Spleen (tissue), 11 donors: ENCODE measurements around the gene TRAPPC6A. TPM values are rescaled to one million over a fixed set of nuclear protein-coding genes. Genes with fewer than 3 reads are reported as not detected.
A peak's percentile ranks its signal among the peaks of the same experiment; 100 is the strongest.

ENCODE experiments used
- DNase-seq: peaks from one replicate; pipeline ENCODE4 v3.0.0-alpha.2; 2020
- H3K27ac ChIP-seq, 8 donors: fragments of 200-600 bp; sonication (generic) in 7 of 8; 1 replicate in 4 of 8; 2 replicates in 4 of 8; pipeline versions ENCODE4 v1.5.0 to v1.8.0; 2016 to 2021; ENCODE audit warnings: inconsistent platforms in 4 of 8, mild to moderate bottlenecking in 4 of 8, moderate library complexity in 1 of 8
- H3K27me3 ChIP-seq, 7 donors: fragments of 200-600 bp; sonication (generic) in 6 of 7; replicated peaks in 1 of 7; 1 replicate in 4 of 7; 2 replicates in 3 of 7; pipeline versions ENCODE4 v1.5.0 to v1.8.0; 2016 to 2021; ENCODE audit warnings: inconsistent platforms in 3 of 7, mild to moderate bottlenecking in 1 of 7
- H3K36me3 ChIP-seq, 6 donors: fragments of 200-600 bp; sonication (generic) in 5 of 6; 1 replicate in 4 of 6; 2 replicates in 2 of 6; pipeline versions ENCODE4 v1.5.0 to v1.8.0; 2016 to 2021; ENCODE audit warnings: inconsistent platforms in 2 of 6
- H3K4me1 ChIP-seq, 6 donors: fragments of 200-600 bp; sonication (generic) in 5 of 6; 1 replicate in 3 of 6; 2 replicates in 3 of 6; pipeline versions ENCODE4 v1.5.0 to v1.8.0; 2016 to 2021; ENCODE audit warnings: inconsistent platforms in 3 of 6
- H3K4me3 ChIP-seq, 8 donors: fragments of 200-600 bp; sonication (generic) in 7 of 8; 1 replicate in 4 of 8; 2 replicates in 4 of 8; pipeline versions ENCODE4 v1.5.0 to v1.8.0; 2016 to 2021; ENCODE audit warnings: inconsistent platforms in 4 of 8, mild to moderate bottlenecking in 4 of 8, moderate library complexity in 2 of 8
- H3K9me3 ChIP-seq, 8 donors: fragments of 200-600 bp; sonication (generic) in 7 of 8; 1 replicate in 4 of 8; 2 replicates in 4 of 8; pipeline versions ENCODE4 v1.5.0 to v1.8.0; 2016 to 2021; ENCODE audit warnings: inconsistent platforms in 4 of 8
- CTCF ChIP-seq, 11 experiments: fragments of 200-600 bp in 7 of 11; fragments of 450-650 bp in 4 of 11; sonication (generic) in 4 of 11; IDR thresholded peaks in 8 of 11; conservative IDR thresholded peaks in 3 of 11; 1 replicate in 7 of 11; 2 replicates in 4 of 11; pipeline versions ENCODE4 v1.4.0 to v1.8.0; 2016 to 2021; ENCODE audit warnings: antibody characterized with exemption in 11 of 11, inconsistent platforms in 4 of 11, mild to moderate bottlenecking in 1 of 11
- POLR2A ChIP-seq, 3 donors: fragments of 450-650 bp; IDR thresholded peaks; one replicate each; pipeline ENCODE4 v1.5.1; 2017; ENCODE audit warnings: antibody characterized with exemption in 3 of 3, mild to moderate bottlenecking in 1 of 3
- POLR2AphosphoS5 ChIP-seq, 3 donors: sonication (generic); formaldehyde crosslinking; IDR thresholded peaks; one replicate each; pipeline ENCODE4 v1.5.1; 2017; ENCODE audit warnings: antibody characterized with exemption in 3 of 3
- WGBS, 5 donors: extraction: QIAGEN DNeasy Blood & Tissue Kit in 3 of 5; methylation state at CpG; one replicate each; pipeline versions ENCODE4 v1.1.5 to v1.1.7; 2013 to 2018; 5-methylcytosine and 5-hydroxymethylcytosine counted together
- intact Hi-C: fragments of 100-400 bp; cut with DNase I; formaldehyde crosslinking; loops from one replicate; pipeline ENCODE4 v1.15.0; 2023; ENCODE audit warnings: low total_unique reads
- polyA plus RNA-seq, 3 donors: library from polyadenylated mRNA; stranded (reverse); fragments of 200-250 nt; gene quantifications; one replicate each; pipeline ENCODE4 v1.2.1, GENCODE V29; 2013
- total RNA-seq, 7 donors: library from RNA; depleted of rRNA in 3 of 7; stranded (reverse); fragments of >200 nt in 3 of 7; fragmentation: NEBNext Ultra II Directional in 4 of 7; extraction: Animal tissue kit (Norgen Biotek cat#: 25700) in 4 of 7; gene quantifications; one replicate each; pipeline versions ENCODE4 v1.1.0 to v1.2.1, GENCODE V29; 2016 to 2021
- donor health status: healthy with polysubstance abuse.
- donor health status: DM: no; HTN: no; CAD: no; lungs with moderate emphysema.
- donor health status: DM: no; HTN: no; CAD: no.
- donor health status: Bipolar disorder and iron deficiency.
- donor health status: healthy.
- donor health status: DM: no; HTN: no; CAD: no.
- donor health status: DM: yes; HTN: yes; CAD: no.

The TRAPPC6A gene
- total and polyA plus RNA-seq, 10 donors, result 25.9 to 109 (median 39.8) TPM

GRCh38 chr19:45206328-45206727 is 28.3 kb upstream of the TRAPPC6A start:
- DNase-seq, result no peak
- H3K4me1 ChIP-seq, result peaks cover 0 to 20% (median 8%) of the 10 kb centered on the region in 6 donors
- intact Hi-C loops, result no loop called here
- H3K27ac ChIP-seq, result no peak overlapping the region
- no peak overlapping the region for H3K4me3 ChIP-seq
- WGBS, 5 donors, result 88 to 99% (median 93%) methylated on average over 3 of the region's 3 CpGs
- peaks cover 0 to 3% (median 0%) of the 10 kb centered on the region in 6 donors for H3K36me3 ChIP-seq
- H3K9me3 ChIP-seq, result no peaks in the 10 kb centered on the region
- H3K27me3 ChIP-seq, result peaks cover 0 to 10% (median 0%) of the 10 kb centered on the region in 7 donors
- no peak for TF ChIP-seq CTCF (IDR thresholded peaks at IDR 0.05 in 8 of 11, conservative IDR thresholded peaks at IDR 0.05 in 3 of 11)
- no peak for TF ChIP-seq POLR2AphosphoS5 (IDR thresholded peaks at IDR 0.05)
- TF ChIP-seq POLR2A (IDR thresholded peaks at IDR 0.05), result no peak

- 82 to 91% (median 86%) methylated on average over 12 of the region's 12 CpGs for WGBS, 5 donors
- DNase-seq, result no peak
- peaks cover 0 to 14% (median 5%) of the 10 kb centered on the region in 6 donors for H3K4me1 ChIP-seq
- peaks cover 0 to 3% (median 0%) of the 10 kb centered on the region in 6 donors for H3K36me3 ChIP-seq
- no peak overlapping the region for H3K4me3 ChIP-seq
- peaks cover 0 to 5% (median 0%) of the 10 kb centered on the region in 7 donors for H3K27me3 ChIP-seq
- H3K9me3 ChIP-seq, result no peaks in the 10 kb centered on the region
- TF ChIP-seq POLR2A (IDR thresholded peaks at IDR 0.05) (no peak), CTCF (IDR thresholded peaks at IDR 0.05 in 8 of 11, conservative IDR thresholded peaks at IDR 0.05 in 3 of 11) (no peak), POLR2AphosphoS5 (IDR thresholded peaks at IDR 0.05) (no peak)
- H3K27ac ChIP-seq, result no peak overlapping the region
- intact Hi-C loops, result no loop called here
These were observed 27.8 kb upstream of the TRAPPC6A start for GRCh38 chr19:45205810-45206209.

- DNase-seq, result no peak
- peaks cover 0 to 10% (median 0%) of the 10 kb centered on the region in 6 donors for H3K4me1 ChIP-seq
- intact Hi-C loops, result no loop called here
- H3K4me3 ChIP-seq, result no peak overlapping the region
- H3K27ac ChIP-seq, result peak overlapping the region in 5 of 8 donors; percentile 33 to 47 (median 37)
- no peaks in the 10 kb centered on the region for H3K9me3 ChIP-seq
- H3K27me3 ChIP-seq, result no peaks in the 10 kb centered on the region
- WGBS, 5 donors, result 76 to 90% (median 82%) methylated on average over 6 of the region's 6 CpGs
- TF ChIP-seq CTCF (IDR thresholded peaks at IDR 0.05 in 8 of 11, conservative IDR thresholded peaks at IDR 0.05 in 3 of 11), result no peak
- no peak for TF ChIP-seq POLR2AphosphoS5 (IDR thresholded peaks at IDR 0.05)
- no peak for TF ChIP-seq POLR2A (IDR thresholded peaks at IDR 0.05)
- peaks cover 0 to 3% (median 0%) of the 10 kb centered on the region in 6 donors for H3K36me3 ChIP-seq
These were observed 24.6 kb upstream of the TRAPPC6A start for GRCh38 chr19:45202637-45203036.

- TF ChIP-seq CTCF (IDR thresholded peaks at IDR 0.05 in 8 of 11, conservative IDR thresholded peaks at IDR 0.05 in 3 of 11), result peak in 6 of 11 experiments; percentile 19 to 58 (median 28)
- TF ChIP-seq POLR2AphosphoS5 (IDR thresholded peaks at IDR 0.05), result no peak
- 62 to 78% (median 75%) methylated on average over 4 of the region's 4 CpGs for WGBS, 5 donors
- Histone ChIP-seq H3K27ac (no peak overlapping the region), H3K4me1 (peaks cover 0 to 10% (median 0%) of the 10 kb centered on the region in 6 donors), H3K4me3 (no peak overlapping the region), H3K27me3 (no peaks in the 10 kb centered on the region), H3K36me3 (peaks cover 0 to 3% (median 0%) of the 10 kb centered on the region in 6 donors), H3K9me3 (no peaks in the 10 kb centered on the region)
- intact Hi-C loops, result no loop called here
- no peak for DNase-seq
These were observed 22.5 kb upstream of the TRAPPC6A start for GRCh38 chr19:45200568-45200967.
